TTC549 (cell line): Measurements from ENCODE around the gene RNASE3.
"Not testable (repeated sequence)": the region's sequence is repeated elsewhere in the genome, so short reads cannot be mapped to it uniquely, and the experiment has no call there.

Experiments
- FAIRE-seq: peaks from 2 replicates; lab custom pipeline; 2012; peaks lifted over from hg19 to GRCh38; lab: Jason Lieb, UNC

The RNASE3 gene

DNA sequence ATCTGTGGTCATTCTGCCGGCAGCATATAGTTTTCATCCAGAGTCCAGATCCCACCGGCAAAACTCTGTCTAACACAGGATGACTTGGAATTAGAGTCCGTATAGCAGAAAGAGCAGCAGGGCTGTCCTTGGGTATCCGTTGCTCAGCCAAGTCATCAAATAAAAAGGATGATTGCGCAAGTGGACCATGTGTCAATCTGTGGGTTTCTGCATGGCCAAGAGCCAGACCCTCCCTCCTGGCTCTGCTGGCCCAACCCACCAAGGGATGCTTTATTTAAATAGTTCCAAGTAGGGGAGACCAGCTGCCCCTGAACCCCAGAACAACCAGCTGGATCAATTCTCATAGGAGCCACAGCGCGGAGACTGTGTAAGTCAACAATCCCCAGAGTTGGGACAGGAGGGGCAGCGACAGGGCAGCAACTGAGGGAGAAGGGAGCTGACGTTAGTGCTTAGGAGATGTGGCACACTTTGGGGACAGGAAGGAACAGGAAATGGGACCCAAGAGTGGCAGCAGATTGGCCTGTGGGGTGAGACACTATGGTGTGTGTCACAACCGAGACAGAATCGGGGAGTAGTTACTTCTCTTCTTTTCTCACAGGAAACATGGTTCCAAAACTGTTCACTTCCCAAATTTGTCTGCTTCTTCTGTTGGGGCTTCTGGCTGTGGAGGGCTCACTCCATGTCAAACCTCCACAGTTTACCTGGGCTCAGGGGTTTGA is 28.0 kb downstream of the RNASE3 start:
- not testable (repeated sequence) for FAIRE-seq

DNA sequence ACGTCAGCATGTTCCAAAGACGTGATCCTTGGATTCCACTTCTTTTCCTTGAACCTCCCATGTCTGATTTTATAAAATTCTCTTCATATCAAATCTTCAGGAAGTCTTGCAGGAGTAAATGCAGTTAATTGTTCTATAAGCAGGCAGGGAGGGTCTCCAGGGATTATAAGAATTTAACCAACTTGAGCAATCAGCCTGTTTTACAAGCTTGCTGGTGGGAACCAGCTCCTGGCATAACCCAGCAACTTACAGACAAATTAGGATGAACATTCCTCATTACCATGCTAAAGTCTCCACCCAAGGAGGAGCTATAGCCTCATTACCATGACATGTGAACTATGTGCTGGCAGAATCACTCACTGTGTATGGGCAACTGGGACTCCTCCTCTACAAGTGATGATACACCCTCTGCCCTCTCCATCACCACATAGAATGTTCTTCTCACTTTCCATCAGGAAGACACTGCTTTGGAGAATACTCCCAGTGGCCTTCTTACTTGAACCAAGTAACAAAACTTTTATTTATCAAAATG is 32.6 kb downstream of the RNASE3 start:
- not testable (repeated sequence) for FAIRE-seq

DNA sequence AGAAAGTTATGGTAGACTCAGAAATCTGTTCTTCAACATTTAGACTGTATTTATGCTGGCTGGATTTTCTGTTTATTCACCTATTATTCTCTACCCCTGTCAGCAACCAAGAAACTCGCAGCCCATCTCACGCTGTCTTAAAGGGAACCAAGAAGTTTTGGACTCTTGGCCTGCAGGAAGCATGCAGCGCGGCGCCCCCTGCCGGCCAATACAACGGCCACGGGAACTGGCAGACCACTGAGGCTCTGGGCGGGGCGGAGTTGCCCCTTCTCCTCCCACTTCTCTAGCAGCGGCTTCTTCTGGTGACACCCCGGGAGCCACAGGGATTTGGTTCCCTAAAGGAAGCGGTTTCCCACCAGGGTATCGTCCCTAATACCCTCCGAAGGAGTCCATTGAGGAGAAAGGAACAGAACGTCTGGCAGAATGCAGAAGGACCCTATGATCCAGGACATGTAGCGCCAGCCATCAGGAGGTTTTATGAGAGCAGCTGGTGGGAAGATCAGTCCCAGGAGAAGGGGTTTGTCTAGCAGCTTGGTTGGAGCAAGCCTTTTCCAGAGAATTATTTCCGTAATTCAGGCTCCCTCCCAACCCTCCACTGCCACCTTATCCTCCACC is 43.1 kb downstream of the RNASE3 start:
- FAIRE-seq: no peak

DNA sequence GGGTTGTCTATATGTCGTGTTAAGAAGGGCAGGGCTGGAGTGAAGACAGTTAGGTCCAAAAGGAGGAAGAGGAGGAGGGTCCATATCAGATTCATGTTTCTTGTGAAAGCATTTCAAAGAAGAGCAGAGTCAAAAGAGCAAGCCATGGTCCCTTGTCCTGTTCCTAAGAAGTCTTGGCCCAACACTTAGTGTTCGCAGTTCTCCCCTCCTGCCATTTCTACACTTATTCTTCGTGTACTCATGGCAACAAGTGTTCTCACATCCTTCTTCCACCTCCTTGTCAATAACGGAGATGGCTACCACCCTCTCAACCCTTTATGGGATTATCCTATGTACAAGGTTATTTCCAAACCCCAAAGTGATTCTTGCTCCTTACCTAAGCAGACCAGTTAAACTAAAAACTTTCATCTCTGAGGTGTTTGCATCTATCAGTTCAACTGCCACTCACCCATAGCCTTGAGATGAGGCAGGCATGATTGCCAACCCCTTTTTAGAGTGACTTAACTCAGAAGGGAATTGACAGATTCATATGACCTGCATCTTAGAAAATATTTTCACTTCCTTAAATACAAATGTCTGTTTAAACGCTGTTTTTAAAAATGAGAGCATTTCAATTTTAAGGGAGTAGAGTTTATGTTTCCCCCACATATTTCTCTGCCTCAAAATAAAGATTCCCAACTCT is 44.3 kb downstream of the RNASE3 start:
- no peak for FAIRE-seq
